SK-N-SH (cell line): ENCODE data around the gene LGR6. TPM values are rescaled to one million over a fixed set of nuclear protein-coding genes. Genes with fewer than 3 reads are reported as not detected.
"Not testable (repeated sequence)": the region's sequence is repeated elsewhere in the genome, so short reads cannot be mapped to it uniquely, and the experiment has no call there.

Experiments
- CTCF ChIA-PET: fragments of 300-600, 350-600 bp; formaldehyde crosslinking; extraction: SDS; loops from one replicate; lab custom pipeline; 2021; lab: Yijun Ruan, JAX
- POLR2A ChIA-PET: fragments of 350-600 bp; sonication (Branson Sonifier 250); formaldehyde crosslinking; extraction: SDS; loops from one replicate; lab custom pipeline; 2020; ENCODE audit warnings: antibody characterized with exemption, inconsistent platforms; lab: Yijun Ruan, JAX
- DNase-seq: peaks from one replicate; pipeline ENCODE4 v3.0.0; 2012
- H2AFZ ChIP-seq: fragments of 200-600 bp; sonication (generic); 2 replicates; pipeline ENCODE4 v1.8.1; 2016; ENCODE audit warnings: antibody characterized with exemption, mild to moderate bottlenecking, low read depth
- H3F3A ChIP-seq: fragments of 200-600 bp; sonication (generic); replicated peaks from 2 replicates; pipeline ENCODE3; 2016; ENCODE audit warnings: antibody characterized with exemption, mild to moderate bottlenecking; ENCODE audit not compliant: insufficient read depth
- H3K27ac ChIP-seq, 2 experiments: fragments of 200-500 bp in 1 of 2; fragments of 200-600 bp in 1 of 2; sonication (Bioruptor generic) in 1 of 2; sonication (generic), shearing (Covaris generic) in 1 of 2; 2 replicates each; pipeline versions ENCODE4 v1.5.1 to v1.6.1; 2014 to 2016; ENCODE audit warnings: low read depth in 2 of 2, inconsistent platforms in 1 of 2, low read length in 1 of 2, mild to moderate bottlenecking in 1 of 2, mixed read lengths in 1 of 2
- H3K27me3 ChIP-seq: fragments of 200-600 bp; sonication (generic), shearing (Covaris generic); 2 replicates; pipeline ENCODE4 v1.6.1; 2016; ENCODE audit warnings: mixed run types; ENCODE audit not compliant: insufficient read depth
- H3K36me3 ChIP-seq, 2 experiments: fragments of 200-500 bp in 1 of 2; fragments of 200-600 bp in 1 of 2; sonication (Bioruptor generic) in 1 of 2; sonication (generic) in 1 of 2; replicated peaks in 1 of 2; 2 replicates each; pipeline versions ENCODE3 to v1.5.1; 2014 to 2016; ENCODE audit warnings: low read length in 1 of 2, mild to moderate bottlenecking in 1 of 2; ENCODE audit not compliant: insufficient read depth in 2 of 2, control insufficient read depth in 1 of 2
- H3K4me1 ChIP-seq, 2 experiments: fragments of 200-500 bp in 1 of 2; fragments of 200-600 bp in 1 of 2; sonication (Bioruptor generic) in 1 of 2; sonication (generic), shearing (Covaris generic) in 1 of 2; 2 replicates each; pipeline versions ENCODE4 v1.5.1 to v1.6.1; 2014 to 2016; ENCODE audit warnings: low read depth in 1 of 2, low read length in 1 of 2, mixed run types in 1 of 2; ENCODE audit not compliant: insufficient read depth in 2 of 2, control insufficient read depth in 1 of 2
- H3K4me2 ChIP-seq: fragments of 200-600 bp; sonication (generic), shearing (Covaris generic); 2 replicates; pipeline ENCODE4 v1.6.1; 2017; ENCODE audit warnings: mixed run types
- H3K4me3 ChIP-seq, 2 experiments: fragments of 200-500 bp in 1 of 2; fragments of 200-600 bp in 1 of 2; sonication (Bioruptor generic) in 1 of 2; sonication (generic), shearing (Covaris generic) in 1 of 2; 2 replicates each; pipeline versions ENCODE4 v1.5.1 to v1.8.1; 2014 to 2016; ENCODE audit warnings: low read depth in 2 of 2, inconsistent platforms in 1 of 2, low read length in 1 of 2, mild to moderate bottlenecking in 1 of 2, mixed read lengths in 1 of 2, moderate library complexity in 1 of 2
- H3K79me2 ChIP-seq: fragments of 200-600 bp; sonication (generic); 2 replicates; pipeline ENCODE4 v1.8.1; 2017; ENCODE audit warnings: mild to moderate bottlenecking; ENCODE audit not compliant: insufficient read depth
- H3K9ac ChIP-seq: fragments of 200-600 bp; sonication (generic); 2 replicates; pipeline ENCODE4 v1.6.1; 2017; ENCODE audit warnings: mixed run types
- H3K9me2 ChIP-seq: fragments of 200-600 bp; sonication (generic); 2 replicates; pipeline ENCODE4 v1.6.1; 2017; ENCODE audit warnings: mixed run types
- H3K9me3 ChIP-seq: fragments of 200-600 bp; sonication (generic); 2 replicates; pipeline ENCODE4 v1.6.1; 2017; ENCODE audit warnings: mixed run types, mild to moderate bottlenecking, moderate library complexity
- H4K20me1 ChIP-seq: fragments of 200-600 bp; sonication (generic); 2 replicates; pipeline ENCODE4 v1.6.1; 2017; ENCODE audit warnings: mild to moderate bottlenecking, mixed run types; ENCODE audit not compliant: insufficient read depth
- CHD2 ChIP-seq: fragments of 150-350 bp; IDR thresholded peaks from 2 replicates; pipeline ENCODE4 v1.6.1; 2018; ENCODE audit warnings: low read length; ENCODE audit not compliant: partially characterized antibody
- ELF1 ChIP-seq: IDR thresholded peaks from 2 replicates; pipeline ENCODE4 v1.4.0; 2012
- EZH2phosphoT487 ChIP-seq: fragments of 200-600 bp; sonication (generic); IDR thresholded peaks from 2 replicates; pipeline ENCODE4 v1.6.1; 2017; ENCODE audit warnings: low read depth, mixed run types, mild to moderate bottlenecking, antibody characterized with exemption, moderate library complexity, borderline replicate concordance
- FOSL2 ChIP-seq: IDR thresholded peaks from 2 replicates; pipeline ENCODE4 v1.4.0; 2012; ENCODE audit warnings: low read depth, mild to moderate bottlenecking, moderate library complexity, borderline replicate concordance
- GABPA ChIP-seq: IDR thresholded peaks from 2 replicates; pipeline ENCODE4 v1.4.0; 2012; ENCODE audit warnings: low read depth, mild to moderate bottlenecking
- IRF3 ChIP-seq: fragments of 150-350 bp; IDR thresholded peaks from 2 replicates; pipeline ENCODE4 v1.6.1; 2016; ENCODE audit warnings: mild to moderate bottlenecking, low read depth, low read length
- JUND ChIP-seq: IDR thresholded peaks from 2 replicates; pipeline ENCODE4 v1.4.0; 2012
- NFIC ChIP-seq: IDR thresholded peaks from 2 replicates; pipeline ENCODE4 v1.4.0; 2012; ENCODE audit warnings: borderline replicate concordance
- NRF1 ChIP-seq: IDR thresholded peaks from 2 replicates; pipeline ENCODE4 v1.6.1; 2012; ENCODE audit warnings: low read depth, mild to moderate bottlenecking, low read length
- PBX3 ChIP-seq: IDR thresholded peaks from 2 replicates; pipeline ENCODE4; 2012
- RXRA ChIP-seq: IDR thresholded peaks from 2 replicates; pipeline ENCODE4 v1.4.0; 2012; ENCODE audit warnings: low read depth, mild to moderate bottlenecking, borderline replicate concordance
- SMC3 ChIP-seq: IDR thresholded peaks from 2 replicates; pipeline ENCODE4 v1.6.1; 2012; ENCODE audit warnings: low read depth, low read length, improper control_type of control experiment
- TAF1 ChIP-seq: IDR thresholded peaks from 2 replicates; pipeline ENCODE4 v1.6.1; 2012; ENCODE audit warnings: low read depth, mild to moderate bottlenecking, low read length, moderate library complexity, borderline replicate concordance
- TCF12 ChIP-seq: IDR thresholded peaks from 2 replicates; pipeline ENCODE4 v1.4.0; 2012
- USF2 ChIP-seq: fragments of 150-350 bp; IDR thresholded peaks from 2 replicates; pipeline ENCODE4 v1.6.1; 2017; ENCODE audit warnings: antibody characterized with exemption, low read length, low read depth, borderline replicate concordance
- ZBTB33 ChIP-seq: IDR thresholded peaks from 2 replicates; pipeline ENCODE4 v1.4.0; 2012; ENCODE audit warnings: low read depth, borderline replicate concordance
- WGBS: methylation state at CpG from one replicate; pipeline ENCODE4 v1.1.6; 2017; ENCODE audit warnings: low lambda C conversion rate; 5-methylcytosine and 5-hydroxymethylcytosine counted together
- polyA plus RNA-seq, 3 experiments: library from polyadenylated mRNA; depleted of rRNA; stranded (reverse); fragments of >200 nt; gene quantifications; 2 replicates each; pipeline ENCODE4 v1.2.3, GENCODE V29; 2012

LGR6 gene
- polyA plus RNA-seq, 1 of the 3 experiments (the other 2 are of a cell fraction) = 0.03 TPM

- H3K4me1 ChIP-seq = peaks cover 5 to 8% of the 10 kb centered on the region in 2 experiments; a peak in 3 of 4 replicates
- H3K27me3 ChIP-seq = no peaks in the 10 kb centered on the region
- no peak overlapping the region for H3K27ac ChIP-seq
- no peak overlapping the region for H2AFZ ChIP-seq
- ChIA-PET POLR2A (no interaction called here), CTCF (no interaction called here)
- no peak overlapping the region for H3K4me3 ChIP-seq
- H3K9me2 ChIP-seq = no peaks in the 10 kb centered on the region
- H3K9ac ChIP-seq = no peak overlapping the region
- H3K36me3 ChIP-seq = no peaks in the 10 kb centered on the region
- TF ChIP-seq NFIC (no peak), TAF1 (no peak), GABPA (no peak), TCF12 (no peak), EZH2phosphoT487 (no peak)
- DNase-seq = no peak
- peaks cover 44% of the 10 kb centered on the region for H3K79me2 ChIP-seq
- 68% methylated on average over 2 of the region's 2 CpGs for WGBS
- no peaks in the 10 kb centered on the region for H3F3A ChIP-seq
- H3K4me2 ChIP-seq = no peak overlapping the region
- no peaks in the 10 kb centered on the region for H3K9me3 ChIP-seq
- H4K20me1 ChIP-seq = no peaks in the 10 kb centered on the region
These were observed 158.1 kb downstream of the LGR6 start for GRCh38 chr1:202351725-202352124.

GRCh38 chr1:202352583-202353197 is 159.1 kb downstream of the LGR6 start:
- H3K9ac ChIP-seq, H3K27me3 ChIP-seq, H3K4me2 ChIP-seq, H3K9me2 ChIP-seq, H2AFZ ChIP-seq, H3K27ac ChIP-seq, H3K4me3 ChIP-seq, H4K20me1 ChIP-seq, POLR2A ChIA-PET, CTCF ChIA-PET, H3K4me1 ChIP-seq, H3K36me3 ChIP-seq, DNase-seq, H3F3A ChIP-seq, H3K9me3 ChIP-seq: not testable (repeated sequence)
- H3K79me2 ChIP-seq = peaks cover 44% of the 10 kb centered on the region
- 90% methylated on average over 11 of the region's 11 CpGs for WGBS

GRCh38 chr1:202355944-202356553 is 162.4 kb downstream of the LGR6 start:
- Histone ChIP-seq H3K9me2 (no peaks in the 10 kb centered on the region), H4K20me1 (0 out of 2 replicates have a peak, but pooled peaks cover 2% of the 10 kb centered on the region), H2AFZ (no peak overlapping the region), H3K4me1 (no peaks in the 10 kb centered on the region), H3K4me2 (no peak overlapping the region), H3K27ac (no peak overlapping the region), H3K27me3 (no peaks in the 10 kb centered on the region), H3K9me3 (no peaks in the 10 kb centered on the region), H3K79me2 (peaks cover 31% of the 10 kb centered on the region; the same call in 1 of the 2 replicates), H3K9ac (no peak overlapping the region), H3K36me3 (no peaks in the 10 kb centered on the region), H3F3A (peaks cover 5% of the 10 kb centered on the region), H3K4me3 (no peak overlapping the region)
- ChIA-PET CTCF (interaction anchor here (1.5 kb wide), 1 partner anchor 167 kb away, joined by 3 read pairs; no protein-coding TSS in a partner anchor), POLR2A (interaction anchor here (1.1 kb wide), 1 partner anchor 164 kb away, joined by 7 read pairs; no protein-coding TSS in a partner anchor)
- no peak for DNase-seq
- TF ChIP-seq CHD2 (no peak), PBX3 (no peak), USF2 (no peak), FOSL2 (no peak), NRF1 (no peak), SMC3 (no peak), ZBTB33 (no peak), TCF12 (no peak), JUND (no peak), ELF1 (no peak), IRF3 (no peak), GABPA (no peak), RXRA (no peak)
